ENCODE data around the gene TMEM154. TPM values are rescaled to one million over a fixed set of nuclear protein-coding genes. Genes with fewer than 3 reads are reported as not detected.

The TMEM154 gene
- total and polyA plus RNA-seq, 2 donors: 4.1 to 5.5 TPM

DNA sequence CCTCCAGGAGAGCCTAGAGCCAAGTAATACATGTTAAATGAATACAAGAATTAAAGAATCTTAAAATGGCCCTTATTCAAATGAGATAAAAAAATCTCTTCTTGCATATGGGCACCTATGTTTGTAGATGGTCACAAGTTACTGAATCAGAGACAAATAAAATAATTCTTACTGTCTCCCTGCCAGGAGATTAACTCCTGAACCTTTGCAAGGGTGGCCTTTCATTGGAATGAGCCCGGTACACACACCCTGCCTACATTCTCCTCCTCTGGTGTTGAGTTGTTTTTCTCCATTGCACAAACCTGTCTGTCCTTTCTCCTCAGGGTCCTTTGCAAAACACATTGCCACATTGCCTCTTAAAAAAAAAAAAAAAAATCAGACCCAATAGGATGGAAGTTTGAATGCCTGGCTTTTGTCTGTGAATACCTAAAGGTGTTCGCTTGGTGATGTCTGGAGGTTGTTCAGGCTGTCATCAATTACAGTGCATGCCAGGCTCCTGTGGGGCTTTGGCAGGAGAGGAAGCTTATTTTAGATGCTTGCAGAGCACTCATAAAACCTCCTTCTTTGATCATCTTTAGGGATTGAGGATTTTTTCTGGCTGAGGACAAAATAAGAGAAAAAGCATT lies 8.3 kb upstream of the TMEM154 start:
- H3K9me3 ChIP-seq (ENCODE audit: control insufficient read depth in 2 of 2, insufficient read depth in 1 of 2, low read length in 1 of 2): no peaks in the 10 kb centered on the region
- no peak for DNase-seq (ENCODE audit: low read depth in 6 of 9, low spot score in 9 of 9)
- H3K27ac ChIP-seq (ENCODE audit: low read depth in 1 of 2, low read length in 1 of 2): no peak overlapping the region
- WGBS: over 99% methylated on average over 2 of the region's 2 CpGs
- no peak overlapping the region for H3K4me3 ChIP-seq (ENCODE audit: low read length in 2 of 2)
- no peaks in the 10 kb centered on the region for H3K36me3 ChIP-seq (ENCODE audit: control insufficient read depth in 2 of 2, insufficient read depth in 2 of 2, low read length in 1 of 2)
- no peaks in the 10 kb centered on the region for H3K27me3 ChIP-seq (ENCODE audit: control insufficient read depth in 2 of 2, insufficient read depth in 1 of 2, low read length in 1 of 2)
- H3K4me1 ChIP-seq (ENCODE audit: control insufficient read depth in 2 of 2, insufficient read depth in 2 of 2, low read length in 2 of 2): peaks cover 0 to 8% of the 10 kb centered on the region in 2 donors

DNA sequence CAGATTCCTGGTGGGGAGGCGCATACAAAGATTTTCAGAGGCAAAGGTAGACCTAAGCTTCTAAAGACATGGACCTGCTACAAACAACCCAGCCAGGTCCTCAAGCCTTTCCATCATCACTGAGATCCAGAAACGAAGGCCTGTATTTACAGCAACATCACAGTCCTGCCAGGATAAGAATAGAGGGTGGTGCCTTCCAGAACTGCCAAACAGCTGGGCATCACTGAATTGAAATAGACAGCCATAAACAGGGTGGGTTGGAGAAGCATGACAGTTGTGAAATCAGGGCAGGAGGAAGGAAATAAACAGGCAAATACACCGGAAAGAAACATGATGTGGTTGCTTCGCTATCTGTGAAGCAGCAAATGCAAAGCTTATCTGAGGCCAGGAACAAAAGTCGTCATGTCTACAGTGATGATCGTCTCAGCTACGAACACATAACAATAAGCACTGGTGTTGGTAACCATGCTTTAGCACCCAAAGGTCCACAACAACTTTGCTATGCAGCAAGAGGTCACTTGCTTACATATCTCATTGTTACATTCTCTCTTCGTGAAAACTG lies 6.7 kb upstream of the TMEM154 start:
- Histone ChIP-seq H3K4me1 (ENCODE audit: control insufficient read depth in 2 of 2, insufficient read depth in 2 of 2, low read length in 2 of 2) (peaks cover 0 to 10% of the 10 kb centered on the region in 2 donors), H3K4me3 (ENCODE audit: low read length in 2 of 2) (no peak overlapping the region), H3K9me3 (ENCODE audit: control insufficient read depth in 2 of 2, insufficient read depth in 1 of 2, low read length in 1 of 2) (no peaks in the 10 kb centered on the region), H3K36me3 (ENCODE audit: control insufficient read depth in 2 of 2, insufficient read depth in 2 of 2, low read length in 1 of 2) (no peaks in the 10 kb centered on the region), H3K27me3 (ENCODE audit: control insufficient read depth in 2 of 2, insufficient read depth in 1 of 2, low read length in 1 of 2) (no peaks in the 10 kb centered on the region), H3K27ac (ENCODE audit: low read depth in 1 of 2, low read length in 1 of 2) (no peak overlapping the region)
- no peak for DNase-seq (ENCODE audit: low read depth in 6 of 9, low spot score in 9 of 9)
- WGBS: 72% methylated on average over 8 of the region's 8 CpGs

GRCh38 chr4:152684587-152684986 lies 4.8 kb upstream of the TMEM154 start:
- DNase-seq (ENCODE audit: low read depth in 6 of 9, low spot score in 9 of 9): no peak
- H3K4me1 ChIP-seq (ENCODE audit: control insufficient read depth in 2 of 2, insufficient read depth in 2 of 2, low read length in 2 of 2): peaks cover 2 to 17% of the 10 kb centered on the region in 2 donors
- H3K4me3 ChIP-seq (ENCODE audit: low read length in 2 of 2): no peak overlapping the region
- no peaks in the 10 kb centered on the region for H3K27me3 ChIP-seq (ENCODE audit: control insufficient read depth in 2 of 2, insufficient read depth in 1 of 2, low read length in 1 of 2)
- no peak overlapping the region for H3K27ac ChIP-seq (ENCODE audit: low read depth in 1 of 2, low read length in 1 of 2)
- H3K9me3 ChIP-seq (ENCODE audit: control insufficient read depth in 2 of 2, insufficient read depth in 1 of 2, low read length in 1 of 2): no peaks in the 10 kb centered on the region
- 78% methylated on average over 2 of the region's 2 CpGs for WGBS
- no peaks in the 10 kb centered on the region for H3K36me3 ChIP-seq (ENCODE audit: control insufficient read depth in 2 of 2, insufficient read depth in 2 of 2, low read length in 1 of 2)

DNA sequence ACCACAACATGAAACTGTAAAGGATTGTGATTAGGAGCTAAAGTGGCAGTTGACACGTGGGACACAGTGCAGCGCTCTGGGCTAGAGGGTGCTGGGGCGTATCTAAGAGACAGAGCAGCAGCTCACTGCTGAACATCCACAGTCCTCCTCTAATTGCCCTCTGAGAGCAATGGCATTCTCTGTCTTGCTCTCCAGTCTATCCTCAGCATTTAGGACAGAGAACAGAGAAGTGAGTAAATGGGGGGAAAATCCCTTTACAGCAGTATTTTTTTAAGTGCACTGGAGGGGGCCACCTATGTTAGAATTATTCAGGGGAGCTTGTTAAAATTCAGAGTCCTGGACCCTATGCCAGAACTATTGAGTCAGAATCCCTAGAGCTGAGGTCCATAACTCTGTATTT lies 4.2 kb upstream of the TMEM154 start:
- Histone ChIP-seq H3K9me3 (ENCODE audit: control insufficient read depth in 2 of 2, insufficient read depth in 1 of 2, low read length in 1 of 2) (no peaks in the 10 kb centered on the region), H3K4me1 (ENCODE audit: control insufficient read depth in 2 of 2, insufficient read depth in 2 of 2, low read length in 2 of 2) (peaks cover 2 to 17% of the 10 kb centered on the region in 2 donors)
- no peak for DNase-seq (ENCODE audit: low read depth in 6 of 9, low spot score in 9 of 9)

GRCh38 chr4:152682143-152682941 lies 2.5 kb upstream of the TMEM154 start:
- 90% methylated on average over 9 of the region's 9 CpGs for WGBS
- Histone ChIP-seq H3K9me3 (ENCODE audit: control insufficient read depth in 2 of 2, insufficient read depth in 1 of 2, low read length in 1 of 2) (no peaks in the 10 kb centered on the region), H3K27me3 (ENCODE audit: control insufficient read depth in 2 of 2, insufficient read depth in 1 of 2, low read length in 1 of 2) (no peaks in the 10 kb centered on the region), H3K4me1 (ENCODE audit: control insufficient read depth in 2 of 2, insufficient read depth in 2 of 2, low read length in 2 of 2) (peaks cover 7 to 22% of the 10 kb centered on the region in 2 donors), H3K4me3 (ENCODE audit: low read length in 2 of 2) (no peak overlapping the region), H3K27ac (ENCODE audit: low read depth in 1 of 2, low read length in 1 of 2) (no peak overlapping the region), H3K36me3 (ENCODE audit: control insufficient read depth in 2 of 2, insufficient read depth in 2 of 2, low read length in 1 of 2) (no peaks in the 10 kb centered on the region)
- DNase-seq (ENCODE audit: low read depth in 6 of 9, low spot score in 9 of 9): no peak

More for the DNA sequence above, 4.2 kb upstream of the TMEM154 start:
- 88% methylated on average over 3 of the region's 3 CpGs for WGBS
- no peak overlapping the region for H3K27ac ChIP-seq (ENCODE audit: low read depth in 1 of 2, low read length in 1 of 2)
- H3K4me3 ChIP-seq (ENCODE audit: low read length in 2 of 2): no peak overlapping the region
- no peaks in the 10 kb centered on the region for H3K36me3 ChIP-seq (ENCODE audit: control insufficient read depth in 2 of 2, insufficient read depth in 2 of 2, low read length in 1 of 2)
- no peaks in the 10 kb centered on the region for H3K27me3 ChIP-seq (ENCODE audit: control insufficient read depth in 2 of 2, insufficient read depth in 1 of 2, low read length in 1 of 2)

- peaks cover 10 to 22% of the 10 kb centered on the region in 2 donors for H3K4me1 ChIP-seq (ENCODE audit: control insufficient read depth in 2 of 2, insufficient read depth in 2 of 2, low read length in 2 of 2)
- H3K9me3 ChIP-seq (ENCODE audit: control insufficient read depth in 2 of 2, insufficient read depth in 1 of 2, low read length in 1 of 2): no peaks in the 10 kb centered on the region
- no peaks in the 10 kb centered on the region for H3K27me3 ChIP-seq (ENCODE audit: control insufficient read depth in 2 of 2, insufficient read depth in 1 of 2, low read length in 1 of 2)
- DNase-seq (ENCODE audit: low read depth in 6 of 9, low spot score in 9 of 9): no peak
- WGBS: 94% methylated on average over 8 of the region's 8 CpGs
- no peak overlapping the region for H3K4me3 ChIP-seq (ENCODE audit: low read length in 2 of 2)
- H3K27ac ChIP-seq (ENCODE audit: low read depth in 1 of 2, low read length in 1 of 2): no peak overlapping the region
- H3K36me3 ChIP-seq (ENCODE audit: control insufficient read depth in 2 of 2, insufficient read depth in 2 of 2, low read length in 1 of 2): no peaks in the 10 kb centered on the region
Observed at GRCh38 chr4:152680988-152681603, 1.3 kb upstream of the TMEM154 start.

DNA sequence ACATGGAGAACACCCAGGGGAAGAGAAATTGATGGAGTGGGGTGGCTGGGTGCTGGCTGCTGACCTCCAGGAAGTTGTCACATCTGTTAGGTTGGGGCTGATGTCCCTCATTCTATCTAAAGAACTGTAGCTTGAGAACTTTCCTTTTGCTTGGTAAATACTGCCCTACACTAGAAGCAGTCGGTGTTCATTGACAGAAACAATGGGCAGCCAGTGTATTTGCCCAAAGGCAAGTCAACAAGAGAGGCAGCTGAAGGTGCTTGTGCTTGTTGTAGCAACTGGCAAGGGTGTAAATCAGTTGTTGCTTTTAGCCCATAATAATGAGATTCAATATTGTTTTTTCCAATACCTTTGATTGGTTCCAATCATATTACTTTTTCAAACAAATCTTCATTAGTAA lies 956 bp downstream of the TMEM154 start:
- no peaks in the 10 kb centered on the region for H3K27me3 ChIP-seq (ENCODE audit: control insufficient read depth in 2 of 2, insufficient read depth in 1 of 2, low read length in 1 of 2)
- no peak overlapping the region for H3K27ac ChIP-seq (ENCODE audit: low read depth in 1 of 2, low read length in 1 of 2)
- H3K4me3 ChIP-seq (ENCODE audit: low read length in 2 of 2): peak overlapping the region; percentile 61 to 76
- no peak for DNase-seq (ENCODE audit: low read depth in 6 of 9, low spot score in 9 of 9)
- no peaks in the 10 kb centered on the region for H3K9me3 ChIP-seq (ENCODE audit: control insufficient read depth in 2 of 2, insufficient read depth in 1 of 2, low read length in 1 of 2)
- no peaks in the 10 kb centered on the region for H3K36me3 ChIP-seq (ENCODE audit: control insufficient read depth in 2 of 2, insufficient read depth in 2 of 2, low read length in 1 of 2)
- peaks cover 10 to 22% of the 10 kb centered on the region in 2 donors for H3K4me1 ChIP-seq (ENCODE audit: control insufficient read depth in 2 of 2, insufficient read depth in 2 of 2, low read length in 2 of 2)
- 95% methylated on average over 1 of the region's 1 CpG for WGBS

DNA sequence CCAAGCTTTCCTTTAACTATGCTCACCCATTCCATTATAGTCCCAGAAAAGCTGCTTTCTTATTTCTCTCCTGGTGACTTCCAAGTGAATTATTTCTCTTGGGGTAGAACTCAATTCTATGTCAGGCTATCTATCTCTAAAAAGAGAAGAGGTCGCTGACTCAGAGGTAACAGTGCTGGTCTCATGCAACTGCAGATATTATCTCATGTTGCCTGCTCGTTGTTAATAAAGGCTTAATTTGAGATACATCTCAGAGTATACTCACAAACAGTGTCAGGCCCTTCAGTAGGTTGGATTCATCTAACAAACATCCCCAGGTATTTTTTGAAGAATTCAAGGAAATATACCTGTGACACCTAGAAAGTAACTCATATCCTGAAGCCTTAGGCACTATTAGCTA lies 2.7 kb downstream of the TMEM154 start:
- H3K4me3 ChIP-seq (ENCODE audit: low read length in 2 of 2): no peak overlapping the region
- 91% methylated on average over 2 of the region's 2 CpGs for WGBS
- DNase-seq (ENCODE audit: low read depth in 6 of 9, low spot score in 9 of 9): no peak
- peaks cover 10 to 12% of the 10 kb centered on the region in 2 donors for H3K4me1 ChIP-seq (ENCODE audit: control insufficient read depth in 2 of 2, insufficient read depth in 2 of 2, low read length in 2 of 2)
- no peaks in the 10 kb centered on the region for H3K27me3 ChIP-seq (ENCODE audit: control insufficient read depth in 2 of 2, insufficient read depth in 1 of 2, low read length in 1 of 2)
- no peaks in the 10 kb centered on the region for H3K9me3 ChIP-seq (ENCODE audit: control insufficient read depth in 2 of 2, insufficient read depth in 1 of 2, low read length in 1 of 2)
- H3K36me3 ChIP-seq (ENCODE audit: control insufficient read depth in 2 of 2, insufficient read depth in 2 of 2, low read length in 1 of 2): no peaks in the 10 kb centered on the region
- no peak overlapping the region for H3K27ac ChIP-seq (ENCODE audit: low read depth in 1 of 2, low read length in 1 of 2)

All from thymus (tissue), 11 donors.